ENCODE results near the gene TFR2.

Gene TFR2

GRCh38 chr7:100641463-100641859 lies at the start of gene TFR2:
Gene TFR2 (minus strand): TSS chr7:100641552. CDS start chr7:100641509, 43 bp downstream.
- DNase-seq (ENCODE audit: low read depth, low spot score), result no peak

- DNase-seq (ENCODE audit: low read depth, low spot score), result no peak
These were observed 48.1 kb upstream of the TFR2 start for GRCh38 chr7:100689230-100690135.

GRCh38 chr7:100688326-100688860 lies 47.0 kb upstream of the TFR2 start:
- DNase-seq (ENCODE audit: low read depth, low spot score), result no peak

GRCh38 chr7:100687751-100688300 lies 46.5 kb upstream of the TFR2 start:
- no peak for DNase-seq (ENCODE audit: low read depth, low spot score)

- DNase-seq (ENCODE audit: low read depth, low spot score), result no peak
These were observed 45.9 kb upstream of the TFR2 start for GRCh38 chr7:100687261-100687660.

- no peak for DNase-seq (ENCODE audit: low read depth, low spot score)
These were observed 45.5 kb upstream of the TFR2 start for GRCh38 chr7:100686822-100687211.

GRCh38 chr7:100686201-100686821 lies 45.0 kb upstream of the TFR2 start:
- no peak for DNase-seq (ENCODE audit: low read depth, low spot score)

GRCh38 chr7:100685631-100686145 lies 44.3 kb upstream of the TFR2 start:
- DNase-seq (ENCODE audit: low read depth, low spot score), result no peak

GRCh38 chr7:100685049-100685605 lies 43.8 kb upstream of the TFR2 start:
- no peak for DNase-seq (ENCODE audit: low read depth, low spot score)

GRCh38 chr7:100684534-100685042 lies 43.2 kb upstream of the TFR2 start:
- DNase-seq (ENCODE audit: low read depth, low spot score), result no peak

GRCh38 chr7:100683659-100684533 lies 42.5 kb upstream of the TFR2 start:
- no peak for DNase-seq (ENCODE audit: low read depth, low spot score)

- no peak for DNase-seq (ENCODE audit: low read depth, low spot score)
These were observed 41.8 kb upstream of the TFR2 start for GRCh38 chr7:100682991-100683658.

GRCh38 chr7:100682228-100682741 lies 40.9 kb upstream of the TFR2 start:
- peak; percentile 47 for DNase-seq (ENCODE audit: low read depth, low spot score)

- DNase-seq (ENCODE audit: low read depth, low spot score), result no peak
These were observed 40.3 kb upstream of the TFR2 start for GRCh38 chr7:100681491-100682227.

GRCh38 chr7:100680576-100681271 lies 39.4 kb upstream of the TFR2 start:
- DNase-seq (ENCODE audit: low read depth, low spot score), result no peak

GRCh38 chr7:100679927-100680575 lies 38.7 kb upstream of the TFR2 start:
- DNase-seq (ENCODE audit: low read depth, low spot score), result no peak

- no peak for DNase-seq (ENCODE audit: low read depth, low spot score)
These were observed 38.0 kb upstream of the TFR2 start for GRCh38 chr7:100679129-100679926.
